Measurements from ENCODE around the gene LOX. TPM values are rescaled to one million over a fixed set of nuclear protein-coding genes. Genes with fewer than 3 reads are reported as not detected.

LOX gene
- total RNA-seq, 1 experiment from 2014 or later = 2.8 TPM

- no TSS peak for BruUV-seq (replicated peaks)
- POLR2A ChIA-PET (ENCODE audit: low non-redundant PET) = interaction anchor here (0.7 kb wide), 1 partner anchor 22 kb away, joined by 3 read pairs; no protein-coding TSS in a partner anchor
- no peak for TF ChIP-seq EZH2 (IDR thresholded peaks at IDR 0.05; ENCODE audit: borderline replicate concordance, low read depth, low read length, poor library complexity, severe bottlenecking)
- TF ChIP-seq, protein P1, sequence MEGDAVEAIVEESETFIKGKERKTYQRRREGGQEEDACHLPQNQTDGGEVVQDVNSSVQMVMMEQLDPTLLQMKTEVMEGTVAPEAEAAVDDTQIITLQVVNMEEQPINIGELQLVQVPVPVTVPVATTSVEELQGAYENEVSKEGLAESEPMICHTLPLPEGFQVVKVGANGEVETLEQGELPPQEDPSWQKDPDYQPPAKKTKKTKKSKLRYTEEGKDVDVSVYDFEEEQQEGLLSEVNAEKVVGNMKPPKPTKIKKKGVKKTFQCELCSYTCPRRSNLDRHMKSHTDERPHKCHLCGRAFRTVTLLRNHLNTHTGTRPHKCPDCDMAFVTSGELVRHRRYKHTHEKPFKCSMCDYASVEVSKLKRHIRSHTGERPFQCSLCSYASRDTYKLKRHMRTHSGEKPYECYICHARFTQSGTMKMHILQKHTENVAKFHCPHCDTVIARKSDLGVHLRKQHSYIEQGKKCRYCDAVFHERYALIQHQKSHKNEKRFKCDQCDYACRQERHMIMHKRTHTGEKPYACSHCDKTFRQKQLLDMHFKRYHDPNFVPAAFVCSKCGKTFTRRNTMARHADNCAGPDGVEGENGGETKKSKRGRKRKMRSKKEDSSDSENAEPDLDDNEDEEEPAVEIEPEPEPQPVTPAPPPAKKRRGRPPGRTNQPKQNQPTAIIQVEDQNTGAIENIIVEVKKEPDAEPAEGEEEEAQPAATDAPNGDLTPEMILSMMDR (conservative IDR thresholded peaks at IDR 0.05; ENCODE audit: low read depth, low read length) = no peak
Observed at GRCh38 chr5:122126177-122126755, 48.2 kb upstream of the LOX start.

DNA sequence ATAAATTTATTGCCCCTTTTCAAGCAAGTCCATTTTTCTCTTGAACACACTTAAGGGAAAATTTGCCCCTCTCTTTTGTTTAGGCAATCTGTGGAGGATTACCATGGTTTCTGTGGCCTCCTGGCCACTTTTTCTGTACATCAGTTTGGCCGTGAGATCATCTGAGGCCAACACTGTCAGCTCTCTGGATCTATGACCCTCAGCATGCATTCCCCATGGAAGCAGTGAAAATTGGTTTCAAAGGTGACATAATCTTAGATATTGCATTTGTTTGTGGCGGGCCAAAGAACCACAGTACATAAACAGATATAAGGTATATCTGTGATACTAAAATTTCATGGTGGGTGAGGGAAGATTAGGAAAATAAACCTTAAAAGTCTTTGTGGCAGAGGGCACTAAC lies 46.7 kb upstream of the LOX start:
- Histone ChIP-seq H3K9me3 (ENCODE audit: low read depth, low read length, poor library complexity, severe bottlenecking) (no peaks in the 10 kb centered on the region), H3K27ac (ENCODE audit: low read depth, low read length, poor library complexity, severe bottlenecking) (no peak overlapping the region), H3K27me3 (replicated peaks; ENCODE audit: insufficient read depth, low read depth, low read length, poor library complexity) (no peaks in the 10 kb centered on the region), H3K4me1 (ENCODE audit: insufficient read depth, low read length, poor library complexity, severe bottlenecking) (no peaks in the 10 kb centered on the region), H3K36me3 (ENCODE audit: insufficient read depth, low read length, poor library complexity, severe bottlenecking) (no peaks in the 10 kb centered on the region), H3K4me3 (ENCODE audit: low read depth, low read length, poor library complexity, severe bottlenecking) (no peak overlapping the region)
- no TSS peak for BruUV-seq (replicated peaks)
- ChIA-PET CTCF (no interaction called here), POLR2A (ENCODE audit: low non-redundant PET) (no interaction called here)
- DNase-seq (ENCODE audit: low spot score) = no peak
- intact Hi-C loops (cut with micrococcal nuclease; ENCODE audit: unreplicated experiment) = no loop called here
- TF ChIP-seq, protein P1 (conservative IDR thresholded peaks at IDR 0.05; ENCODE audit: low read depth, low read length) = no peak
- TF ChIP-seq EZH2 (IDR thresholded peaks at IDR 0.05; ENCODE audit: borderline replicate concordance, low read depth, low read length, poor library complexity, severe bottlenecking) = no peak

More at GRCh38 chr5:122126177-122126755, 48.2 kb upstream of the LOX start:
- Histone ChIP-seq H3K36me3 (ENCODE audit: insufficient read depth, low read length, poor library complexity, severe bottlenecking) (no peaks in the 10 kb centered on the region), H3K9me3 (ENCODE audit: low read depth, low read length, poor library complexity, severe bottlenecking) (no peaks in the 10 kb centered on the region), H3K27ac (ENCODE audit: low read depth, low read length, poor library complexity, severe bottlenecking) (no peak overlapping the region), H3K4me1 (ENCODE audit: insufficient read depth, low read length, poor library complexity, severe bottlenecking) (no peaks in the 10 kb centered on the region), H3K4me3 (ENCODE audit: low read depth, low read length, poor library complexity, severe bottlenecking) (no peak overlapping the region), H3K27me3 (replicated peaks; ENCODE audit: insufficient read depth, low read depth, low read length, poor library complexity) (no peaks in the 10 kb centered on the region)
- no peak for DNase-seq (ENCODE audit: low spot score)
- intact Hi-C loops (cut with micrococcal nuclease; ENCODE audit: unreplicated experiment) = no loop called here
- CTCF ChIA-PET = interaction anchor here (1.1 kb wide), 1 partner anchor 25 kb away, joined by 3 read pairs; no protein-coding TSS in a partner anchor

DNA sequence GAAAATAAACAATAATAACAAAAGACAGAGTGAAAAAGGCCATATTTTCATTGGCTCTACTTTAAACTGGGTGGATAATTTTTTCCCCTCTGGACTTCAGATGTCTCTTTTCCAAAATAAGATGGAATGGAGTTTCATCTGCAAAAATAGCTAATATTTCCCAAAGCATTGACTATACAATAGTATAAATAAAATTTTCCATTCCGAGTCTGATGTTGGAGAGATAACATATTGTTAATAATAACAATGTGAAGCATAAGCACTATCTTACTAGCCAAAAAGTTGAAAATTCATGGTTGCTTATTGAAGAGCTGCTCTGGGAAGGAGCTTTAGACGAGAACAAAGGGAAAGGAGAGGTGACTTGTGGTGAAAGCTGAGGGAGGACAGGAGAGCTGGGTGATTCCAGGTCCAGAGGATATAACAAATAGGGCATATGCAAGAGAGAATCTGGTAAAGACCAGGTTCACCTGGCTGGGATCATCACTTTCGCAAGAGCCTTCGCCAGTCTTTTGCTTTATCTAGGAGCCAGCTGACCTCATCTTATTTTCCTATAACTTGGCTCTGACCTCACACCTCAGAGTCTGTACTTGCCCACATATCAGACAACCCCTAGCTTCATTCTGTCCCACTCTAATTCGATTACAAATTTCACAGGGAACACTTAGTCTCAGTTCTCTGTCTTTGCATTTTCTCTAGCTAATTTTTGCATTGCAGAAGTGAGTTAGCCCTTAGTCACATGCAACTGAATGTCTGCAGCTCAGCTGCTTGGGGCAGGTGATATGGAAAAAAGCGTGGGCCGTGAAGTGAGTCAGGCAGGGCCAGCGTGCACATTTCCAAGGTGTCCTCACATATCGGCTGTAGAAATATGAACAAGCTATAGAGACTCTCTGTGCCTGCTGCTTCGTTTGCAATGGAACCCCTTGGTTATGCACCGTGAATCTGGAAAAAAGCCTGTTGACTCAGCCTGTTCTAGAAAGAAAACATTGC lies 43.7 kb upstream of the LOX start:
- no peak for TF ChIP-seq EZH2 (IDR thresholded peaks at IDR 0.05; ENCODE audit: borderline replicate concordance, low read depth, low read length, poor library complexity, severe bottlenecking)
- TF ChIP-seq, protein P1 (conservative IDR thresholded peaks at IDR 0.05; ENCODE audit: low read depth, low read length) = no peak
- no peak for DNase-seq (ENCODE audit: low spot score)
- no TSS peak for BruUV-seq (replicated peaks)

More for the DNA sequence above, 43.7 kb upstream of the LOX start:
- CTCF ChIA-PET = no interaction called here
- no peaks in the 10 kb centered on the region for H3K9me3 ChIP-seq (ENCODE audit: low read depth, low read length, poor library complexity, severe bottlenecking)
- H3K27ac ChIP-seq (ENCODE audit: low read depth, low read length, poor library complexity, severe bottlenecking) = no peak overlapping the region
- no peaks in the 10 kb centered on the region for H3K36me3 ChIP-seq (ENCODE audit: insufficient read depth, low read length, poor library complexity, severe bottlenecking)
- no peaks in the 10 kb centered on the region for H3K27me3 ChIP-seq (replicated peaks; ENCODE audit: insufficient read depth, low read depth, low read length, poor library complexity)
- POLR2A ChIA-PET (ENCODE audit: low non-redundant PET) = no interaction called here
- no peaks in the 10 kb centered on the region for H3K4me1 ChIP-seq (ENCODE audit: insufficient read depth, low read length, poor library complexity, severe bottlenecking)
- intact Hi-C loops (cut with micrococcal nuclease; ENCODE audit: unreplicated experiment) = no loop called here
- H3K4me3 ChIP-seq (ENCODE audit: low read depth, low read length, poor library complexity, severe bottlenecking) = no peak overlapping the region

All from A673 (cell line).